GM23248 (cell line): ENCODE measurements around the gene AK9. TPM values are rescaled to one million over a fixed set of nuclear protein-coding genes. Genes with fewer than 3 reads are reported as not detected.

Experiments
- DNase-seq: peaks from one replicate; pipeline ENCODE4 v3.0.0-alpha.2; 2015
- H2AFZ ChIP-seq: fragments of 200-600 bp; sonication (generic); 2 replicates; pipeline ENCODE4 v1.6.1; 2016; ENCODE audit warnings: antibody characterized with exemption
- H3F3A ChIP-seq: fragments of 200-600 bp; sonication (generic); 2 replicates; pipeline ENCODE4 v1.6.1; 2016; ENCODE audit warnings: mild to moderate bottlenecking, antibody characterized with exemption, mixed run types; ENCODE audit not compliant: insufficient read depth
- H3K27ac ChIP-seq: fragments of 200-600 bp; sonication (generic); 2 replicates; pipeline ENCODE4 v1.5.1; 2016; ENCODE audit warnings: mild to moderate bottlenecking
- H3K27me3 ChIP-seq: fragments of 200-600 bp; sonication (generic); replicated peaks from 2 replicates; pipeline ENCODE4 v1.6.1; 2016; ENCODE audit warnings: mild to moderate bottlenecking; ENCODE audit not compliant: insufficient read depth
- H3K36me3 ChIP-seq: fragments of 200-600 bp; sonication (generic); 2 replicates; pipeline ENCODE4 v1.6.1; 2016; ENCODE audit warnings: low read depth, mild to moderate bottlenecking
- H3K4me1 ChIP-seq: fragments of 200-600 bp; sonication (generic); 2 replicates; pipeline ENCODE4 v1.6.1; 2016; ENCODE audit warnings: mild to moderate bottlenecking; ENCODE audit not compliant: insufficient read depth
- H3K4me2 ChIP-seq: fragments of 200-600 bp; sonication (generic); one replicate; pipeline ENCODE4 v1.6.1; 2016; ENCODE audit warnings: mild to moderate bottlenecking; ENCODE audit not compliant: unreplicated experiment
- H3K4me3 ChIP-seq: fragments of 200-600 bp; sonication (generic); 2 replicates; pipeline ENCODE4 v1.5.1; 2016; ENCODE audit warnings: mild to moderate bottlenecking
- H3K79me2 ChIP-seq: fragments of 200-600 bp; sonication (generic); 2 replicates; pipeline ENCODE4 v1.6.1; 2016; ENCODE audit warnings: mild to moderate bottlenecking; ENCODE audit not compliant: insufficient read depth
- H3K9ac ChIP-seq: fragments of 200-600 bp; sonication (generic); 2 replicates; pipeline ENCODE4 v1.6.1; 2016; ENCODE audit warnings: mild to moderate bottlenecking
- H3K9me2 ChIP-seq: fragments of 200-600 bp; sonication (generic); 2 replicates; pipeline ENCODE4 v1.6.1; 2016; ENCODE audit warnings: mixed run types, mild to moderate bottlenecking, moderate library complexity; ENCODE audit not compliant: insufficient read depth
- H3K9me3 ChIP-seq: fragments of 200-600 bp; sonication (generic); one replicate; pipeline ENCODE4 v1.6.1; 2017; ENCODE audit warnings: low read depth
- H4K20me1 ChIP-seq: fragments of 200-600 bp; sonication (generic); 2 replicates; pipeline ENCODE4 v1.6.0; 2016; ENCODE audit not compliant: insufficient read depth
- EZH2 ChIP-seq: fragments of 200-600 bp; sonication (generic); IDR thresholded peaks from 2 replicates; pipeline ENCODE4 v1.6.1; 2018; ENCODE audit warnings: antibody characterized with exemption, mild to moderate bottlenecking; ENCODE audit not compliant: insufficient read depth, poor library complexity, severe bottlenecking
- EZH2phosphoT487 ChIP-seq: fragments of 200-600 bp; sonication (generic); IDR thresholded peaks from 2 replicates; pipeline ENCODE4 v1.6.1; 2018; ENCODE audit warnings: antibody characterized with exemption, moderate library complexity, mild to moderate bottlenecking, low read depth; ENCODE audit not compliant: insufficient read depth
- WGBS, 2 experiments: methylation state at CpG; one replicate each; pipeline ENCODE4 v1.1.6; 2015 to 2017; ENCODE audit warnings: low lambda C conversion rate in 2 of 2, low coverage in 1 of 2; ENCODE audit errors: missing lambda C conversion rate in 2 of 2; 5-methylcytosine and 5-hydroxymethylcytosine counted together
- in situ Hi-C: fragments of 300-500 bp; cut with MboI; formaldehyde crosslinking; loops from 2 replicates; pipeline ENCODE4 v1.15.0; 2020
- polyA plus RNA-seq: library from polyadenylated mRNA; unstranded; fragments of >200 nt; fragmentation: Nextera tagmentation; extraction: Ambion mirVana; gene quantifications from 2 replicates; pipeline ENCODE4 v1.2.1, GENCODE V29; 2016
- total RNA-seq: library from RNA; depleted of rRNA; stranded (reverse); fragments of >200 nt; shearing (Covaris generic); gene quantifications from 2 replicates; pipeline ENCODE4 v1.2.3, GENCODE V29; 2014

AK9 gene
- total and polyA plus RNA-seq, 2 experiments from 2014 or later, result 3.6 to 7.2 TPM

GRCh38 chr6:109480993-109481480, 210.0 kb downstream of the AK9 start:
- H3K9ac ChIP-seq, result no peak overlapping the region
- no peak for TF ChIP-seq EZH2phosphoT487
- no peak for TF ChIP-seq EZH2
- no peak overlapping the region for H3K27ac ChIP-seq
- H3K9me2 ChIP-seq, result no peaks in the 10 kb centered on the region
- in situ Hi-C loops, result no loop called here
- H3K27me3 ChIP-seq, result no peaks in the 10 kb centered on the region
- H3K4me1 ChIP-seq, result peaks cover 40% of the 10 kb centered on the region
- H3K79me2 ChIP-seq, result peaks cover 62% of the 10 kb centered on the region
- no peak overlapping the region for H2AFZ ChIP-seq
- H3K36me3 ChIP-seq, result peaks cover 11% of the 10 kb centered on the region
- WGBS, 2 experiments, result 95 to 98% methylated on average over 7 of the region's 7 CpGs
- no peak for DNase-seq
- peak overlapping the region; percentile 5 for H3K4me2 ChIP-seq
- peaks cover 8% of the 10 kb centered on the region for H3F3A ChIP-seq
- no peaks in the 10 kb centered on the region for H3K9me3 ChIP-seq
- no peaks in the 10 kb centered on the region for H4K20me1 ChIP-seq
- H3K4me3 ChIP-seq, result no peak overlapping the region

- in situ Hi-C loops, result no loop called here
- peak; percentile 23 for DNase-seq
- Histone ChIP-seq H3K4me2 (peak overlapping the region; percentile 74), H3K4me3 (peak overlapping the region; percentile 57), H3K4me1 (peaks cover 40% of the 10 kb centered on the region), H3K9me2 (no peaks in the 10 kb centered on the region), H2AFZ (peak overlapping the region; percentile 35), H3K36me3 (peaks cover 28% of the 10 kb centered on the region), H3K27ac (peak overlapping the region; percentile 59), H3K9me3 (no peaks in the 10 kb centered on the region), H3K9ac (peak overlapping the region; percentile 58), H3K27me3 (no peaks in the 10 kb centered on the region), H3K79me2 (peaks cover 64% of the 10 kb centered on the region), H4K20me1 (no peaks in the 10 kb centered on the region), H3F3A (peaks cover 5% of the 10 kb centered on the region)
- TF ChIP-seq EZH2 (no peak), EZH2phosphoT487 (no peak)
- 26 to 27% methylated on average over 5 of the region's 5 CpGs for WGBS, 2 experiments
These were observed 212.0 kb downstream of the AK9 start for GRCh38 chr6:109478841-109479624.

GRCh38 chr6:109478222-109478805, 212.7 kb downstream of the AK9 start:
- Histone ChIP-seq H3K9me3 (no peaks in the 10 kb centered on the region), H3K4me3 (peak overlapping the region; percentile 57), H3K27ac (peak overlapping the region; percentile 59), H3K79me2 (peaks cover 64% of the 10 kb centered on the region), H3K4me2 (peak overlapping the region; percentile 74), H3K9me2 (no peaks in the 10 kb centered on the region), H3F3A (no peaks in the 10 kb centered on the region), H4K20me1 (no peaks in the 10 kb centered on the region), H3K4me1 (peaks cover 40% of the 10 kb centered on the region), H3K27me3 (no peaks in the 10 kb centered on the region), H2AFZ (peak overlapping the region; percentile 35), H3K9ac (peak overlapping the region; percentile 58), H3K36me3 (peaks cover 32% of the 10 kb centered on the region)
- 28 to 29% methylated on average over 9 of the region's 9 CpGs for WGBS, 2 experiments
- TF ChIP-seq EZH2phosphoT487 (no peak), EZH2 (no peak)
- in situ Hi-C loops, result no loop called here
- DNase-seq, result peak; percentile 48

- peak overlapping the region; percentile 57; the same call in 1 of the 2 replicates for H3K4me3 ChIP-seq
- WGBS, 2 experiments, result 9 to 17% methylated on average over 2 of the region's 2 CpGs
- H3F3A ChIP-seq, result no peaks in the 10 kb centered on the region
- peak overlapping the region; percentile 35; the same call in 1 of the 2 replicates for H2AFZ ChIP-seq
- no peaks in the 10 kb centered on the region for H3K9me2 ChIP-seq
- H3K27ac ChIP-seq, result peak overlapping the region; percentile 59
- H3K4me1 ChIP-seq, result peaks cover 40% of the 10 kb centered on the region
- DNase-seq, result no peak
- no peaks in the 10 kb centered on the region for H3K27me3 ChIP-seq
- H4K20me1 ChIP-seq, result no peaks in the 10 kb centered on the region
- peaks cover 64% of the 10 kb centered on the region for H3K79me2 ChIP-seq
- in situ Hi-C loops, result no loop called here
- H3K36me3 ChIP-seq, result peaks cover 37% of the 10 kb centered on the region
- no peaks in the 10 kb centered on the region for H3K9me3 ChIP-seq
- peak overlapping the region; percentile 74 for H3K4me2 ChIP-seq
- H3K9ac ChIP-seq, result peak overlapping the region; percentile 58
- TF ChIP-seq EZH2 (no peak), EZH2phosphoT487 (no peak)
These were observed 213.3 kb downstream of the AK9 start for GRCh38 chr6:109477725-109478124.
